ENCODE results near the gene ALG9.

ALG9 gene

GRCh38 chr11:111917788-111918187 lies 46.4 kb upstream of the ALG9 start:
- TF ChIP-seq ZNF549 (tag by site-specific recombination; IDR thresholded peaks at IDR 0.05) (no peak), ZXDB (tag by site-specific recombination; IDR thresholded peaks at IDR 0.05) (no peak)
- Histone ChIP-seq H3K4me3 (ENCODE audit: low read depth, low read length) (no peak overlapping the region), H3K27ac (ENCODE audit: extremely low read depth, low read depth, low read length) (no peak overlapping the region), H3K4me1 (ENCODE audit: control insufficient read depth, insufficient read depth, low read length) (no peaks in the 10 kb centered on the region), H3K36me3 (ENCODE audit: control insufficient read depth in 2 of 2, insufficient read depth in 1 of 2, low read length in 2 of 2) (no peaks in the 10 kb centered on the region), H3K9me3 (ENCODE audit: control insufficient read depth, insufficient read depth, low read depth, low read length) (no peaks in the 10 kb centered on the region)
- CTCF ChIA-PET = interaction anchor here (1.8 to 1.9 kb wide), 2 partner anchors 9 to 14 kb away, joined by 8 read pairs; no protein-coding TSS in a partner anchor
- POLR2A ChIA-PET = interaction anchor here (1.6 kb wide), 1 partner anchor 9 kb away, joined by 16 read pairs; no protein-coding TSS in a partner anchor

DNA sequence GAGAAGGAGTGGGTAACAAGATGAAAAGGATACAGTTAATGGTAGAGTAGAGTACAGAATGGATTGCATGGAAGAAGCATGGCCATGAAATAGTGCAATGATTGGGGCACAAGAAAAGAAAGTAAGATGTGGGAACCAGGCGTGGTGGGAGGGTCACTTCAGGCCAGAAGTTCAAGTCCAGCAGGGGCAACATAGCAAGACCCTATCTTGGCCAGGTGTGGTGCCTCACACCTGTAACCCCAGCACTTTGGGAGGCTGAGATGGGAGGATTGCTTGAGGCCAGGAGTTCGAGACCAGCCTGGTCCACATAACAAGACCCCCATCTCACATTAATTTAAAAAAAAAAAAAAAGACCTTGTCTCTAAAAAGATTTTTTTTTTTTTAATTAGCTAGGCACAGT lies 45.9 kb upstream of the ALG9 start:
- no peak overlapping the region for H3K4me3 ChIP-seq (ENCODE audit: low read depth, low read length)
- ChIA-PET POLR2A (no interaction called here), CTCF (interaction anchor here (1.8 to 1.9 kb wide), 2 partner anchors 9 to 14 kb away, joined by 8 read pairs; no protein-coding TSS in a partner anchor)
- no peaks in the 10 kb centered on the region for H3K4me1 ChIP-seq (ENCODE audit: control insufficient read depth, insufficient read depth, low read length)
- H3K36me3 ChIP-seq (ENCODE audit: control insufficient read depth in 2 of 2, insufficient read depth in 1 of 2, low read length in 2 of 2) = no peaks in the 10 kb centered on the region
- no peak overlapping the region for H3K27ac ChIP-seq (ENCODE audit: extremely low read depth, low read depth, low read length)
- TF ChIP-seq ZBTB8A (tag by site-specific recombination; IDR thresholded peaks at IDR 0.05) = no peak
- no peak for TF ChIP-seq ZNF48 (tag by site-specific recombination; IDR thresholded peaks at IDR 0.05)
- no peak for TF ChIP-seq ZNF248 (tag by site-specific recombination; IDR thresholded peaks at IDR 0.05)
- TF ChIP-seq ZNF169 (tag by site-specific recombination; IDR thresholded peaks at IDR 0.05) = no peak
- no peak for TF ChIP-seq HOXC10 (CRISPR knock-in tag; IDR thresholded peaks at IDR 0.05)
- H3K9me3 ChIP-seq (ENCODE audit: control insufficient read depth, insufficient read depth, low read depth, low read length) = no peaks in the 10 kb centered on the region

DNA sequence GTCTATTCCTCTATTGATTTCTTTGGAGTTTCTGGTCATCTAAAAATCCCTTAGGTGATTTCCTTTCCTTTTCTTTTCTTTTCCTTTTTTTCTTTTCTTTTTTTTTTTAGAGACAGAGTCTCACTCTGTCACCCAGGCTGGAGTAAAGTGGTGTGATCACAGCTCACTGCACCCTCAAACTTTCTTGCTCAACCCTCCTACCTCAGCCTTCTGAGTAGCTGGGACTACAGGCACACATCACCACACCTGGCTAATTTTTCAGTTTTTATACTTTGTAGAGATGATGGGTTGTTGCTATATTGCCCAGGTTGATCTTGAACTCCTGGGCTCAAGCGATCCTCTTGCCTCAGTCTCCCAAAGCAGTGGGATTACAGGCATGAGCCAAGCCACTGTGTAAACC lies 45.4 kb upstream of the ALG9 start:
- ChIA-PET POLR2A (no interaction called here), CTCF (interaction anchor here (0.6 kb wide), 1 partner anchor 197 kb away, joined by 3 read pairs; no protein-coding TSS in a partner anchor)
- H3K27ac ChIP-seq (ENCODE audit: extremely low read depth, low read depth, low read length) = no peak overlapping the region
- H3K4me1 ChIP-seq (ENCODE audit: control insufficient read depth, insufficient read depth, low read length) = no peaks in the 10 kb centered on the region
- TF ChIP-seq ZNF114 (tag by site-specific recombination; IDR thresholded peaks at IDR 0.05) = no peak
- TF ChIP-seq SETDB1 (IDR thresholded peaks at IDR 0.05; ENCODE audit: insufficient read length, low read length) = no peak
- no peak for TF ChIP-seq ZNF10 (tag by site-specific recombination; IDR thresholded peaks at IDR 0.05)
- TF ChIP-seq ZNF423 (tag by site-specific recombination; IDR thresholded peaks at IDR 0.05) = no peak
- TF ChIP-seq, protein P1, sequence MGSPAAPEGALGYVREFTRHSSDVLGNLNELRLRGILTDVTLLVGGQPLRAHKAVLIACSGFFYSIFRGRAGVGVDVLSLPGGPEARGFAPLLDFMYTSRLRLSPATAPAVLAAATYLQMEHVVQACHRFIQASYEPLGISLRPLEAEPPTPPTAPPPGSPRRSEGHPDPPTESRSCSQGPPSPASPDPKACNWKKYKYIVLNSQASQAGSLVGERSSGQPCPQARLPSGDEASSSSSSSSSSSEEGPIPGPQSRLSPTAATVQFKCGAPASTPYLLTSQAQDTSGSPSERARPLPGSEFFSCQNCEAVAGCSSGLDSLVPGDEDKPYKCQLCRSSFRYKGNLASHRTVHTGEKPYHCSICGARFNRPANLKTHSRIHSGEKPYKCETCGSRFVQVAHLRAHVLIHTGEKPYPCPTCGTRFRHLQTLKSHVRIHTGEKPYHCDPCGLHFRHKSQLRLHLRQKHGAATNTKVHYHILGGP (tag by site-specific recombination; IDR thresholded peaks at IDR 0.05) = no peak
- no peak for TF ChIP-seq ZNF292 (tag by site-specific recombination; IDR thresholded peaks at IDR 0.05; ENCODE audit: borderline replicate concordance, low read depth)
- TF ChIP-seq ZNF426 (tag by site-specific recombination; IDR thresholded peaks at IDR 0.05) = no peak
- no peak for TF ChIP-seq KLF1 (tag by site-specific recombination; IDR thresholded peaks at IDR 0.05)
- no peak for TF ChIP-seq ZNF184 (tag by site-specific recombination; IDR thresholded peaks at IDR 0.05)
- TF ChIP-seq ZNF621 (tag by site-specific recombination; IDR thresholded peaks at IDR 0.05) = no peak
- TF ChIP-seq PRDM6 (tag by site-specific recombination; IDR thresholded peaks at IDR 0.05) = no peak
- TF ChIP-seq ZNF138 (tag by site-specific recombination; IDR thresholded peaks at IDR 0.05; ENCODE audit: borderline replicate concordance) = no peak
- no peak for TF ChIP-seq ZNF791 (tag by site-specific recombination; IDR thresholded peaks at IDR 0.05)
- no peak overlapping the region for H3K4me3 ChIP-seq (ENCODE audit: low read depth, low read length)
- H3K36me3 ChIP-seq (ENCODE audit: control insufficient read depth in 2 of 2, insufficient read depth in 1 of 2, low read length in 2 of 2) = no peaks in the 10 kb centered on the region
- H3K9me3 ChIP-seq (ENCODE audit: control insufficient read depth, insufficient read depth, low read depth, low read length) = no peaks in the 10 kb centered on the region

Measured in HEK293 (cell line).